ENCODE data around the gene S1PR3.

GRCh38 chr9:89014153-89014552 is 22.9 kb downstream of the S1PR3 start:
- no peak for TF ChIP-seq TAF1 (IDR thresholded peaks at IDR 0.05; ENCODE audit: borderline replicate concordance, low read depth, low read length)
- TF ChIP-seq POLR2A (IDR thresholded peaks at IDR 0.05; ENCODE audit: low read depth, low read length): no peak

All from GM12892 (cell line).